HG02970 (cell line): ENCODE results near the gene RAD21L1.
"Not testable (repeated sequence)": the region's sequence is repeated elsewhere in the genome, so short reads cannot be mapped to it uniquely, and the experiment has no call there.

Source experiments
- ATAC-seq: cut with Tn5 transposase; IDR thresholded peaks from one replicate; pipeline ENCODE4 v1.9.1; 2021; ENCODE audit warnings: mild to moderate bottlenecking, moderate library complexity, moderate number of reproducible peaks; ENCODE audit not compliant: unreplicated experiment, low FRiP score

Gene RAD21L1

GRCh38 chr20:1224205-1224890 lies 1.5 kb upstream of the RAD21L1 start:
- ATAC-seq = no peak

GRCh38 chr20:1225263-1225782 lies 521 bp upstream of the RAD21L1 start:
- no peak for ATAC-seq

GRCh38 chr20:1229541-1229940 lies 3.7 kb downstream of the RAD21L1 start:
- no peak for ATAC-seq

GRCh38 chr20:1232286-1233111 lies 6.7 kb downstream of the RAD21L1 start:
- ATAC-seq = no peak

- ATAC-seq = no peak
Observed at GRCh38 chr20:1240549-1240948, 14.7 kb downstream of the RAD21L1 start.

- no peak for ATAC-seq
Observed at GRCh38 chr20:1241456-1241855, 15.6 kb downstream of the RAD21L1 start.

GRCh38 chr20:1242099-1242498 lies 16.3 kb downstream of the RAD21L1 start:
- no peak for ATAC-seq

GRCh38 chr20:1242530-1242929 lies 16.7 kb downstream of the RAD21L1 start:
- ATAC-seq = no peak

GRCh38 chr20:1245578-1245977 lies 19.7 kb downstream of the RAD21L1 start:
- no peak for ATAC-seq

GRCh38 chr20:1247689-1248088 lies 21.8 kb downstream of the RAD21L1 start:
- no peak for ATAC-seq

GRCh38 chr20:1250282-1250681 lies 24.4 kb downstream of the RAD21L1 start:
- ATAC-seq = not testable (repeated sequence)

GRCh38 chr20:1252416-1252815 lies 26.6 kb downstream of the RAD21L1 start:
- ATAC-seq = no peak

- no peak for ATAC-seq
Observed at GRCh38 chr20:1254254-1254653, 28.4 kb downstream of the RAD21L1 start.

GRCh38 chr20:1255675-1256074 lies 29.8 kb downstream of the RAD21L1 start:
- ATAC-seq = no peak

GRCh38 chr20:1263853-1264252 lies 38.0 kb downstream of the RAD21L1 start:
- ATAC-seq = no peak

GRCh38 chr20:1264727-1265126 lies 38.9 kb downstream of the RAD21L1 start:
- ATAC-seq = no peak

- no peak for ATAC-seq
Observed at GRCh38 chr20:1265226-1265915, 39.5 kb downstream of the RAD21L1 start.

GRCh38 chr20:1265916-1266166 lies 40.0 kb downstream of the RAD21L1 start:
- no peak for ATAC-seq

GRCh38 chr20:1266167-1266973 lies 40.5 kb downstream of the RAD21L1 start, which contains the start of gene SNPH:
SNPH (plus strand) TSS chr20:1266294; CDS start chr20:1296240, 29,946 bp downstream.
- no peak for ATAC-seq

- ATAC-seq = no peak
Observed at GRCh38 chr20:1267161-1267560, 41.3 kb downstream of the RAD21L1 start.
